ENCODE data around the gene BSND. TPM values are rescaled to one million over a fixed set of nuclear protein-coding genes. Genes with fewer than 3 reads are reported as not detected.

Gene BSND
- total and polyA plus RNA-seq, 2 experiments from 2014 or later: not detected

- H3K4me1 ChIP-seq (ENCODE audit: low read depth): no peaks in the 10 kb centered on the region
- H3K36me3 ChIP-seq: no peaks in the 10 kb centered on the region
- DNase-seq (ENCODE audit: low read depth in 1 of 2, low spot score in 1 of 2): no peak
- TF ChIP-seq CTCF (IDR thresholded peaks at IDR 0.05; ENCODE audit: low read depth, low read length): no peak
- peaks cover 63% of the 10 kb centered on the region for H3K27me3 ChIP-seq
- no peak overlapping the region for H3K27ac ChIP-seq
- no peak overlapping the region for H3K4me3 ChIP-seq
- H3K9me3 ChIP-seq (ENCODE audit: low read depth): no peaks in the 10 kb centered on the region
These were observed 19.3 kb upstream of the BSND start for GRCh38 chr1:54979327-54979891.

GRCh38 chr1:54980046-54980527 is 18.6 kb upstream of the BSND start:
- peaks cover 66% of the 10 kb centered on the region for H3K27me3 ChIP-seq
- no peaks in the 10 kb centered on the region for H3K4me1 ChIP-seq (ENCODE audit: low read depth)
- H3K4me3 ChIP-seq: peak overlapping the region; percentile 26
- no peak for DNase-seq (ENCODE audit: low read depth in 1 of 2, low spot score in 1 of 2)
- no peaks in the 10 kb centered on the region for H3K36me3 ChIP-seq
- no peak overlapping the region for H3K27ac ChIP-seq
- H3K9me3 ChIP-seq (ENCODE audit: low read depth): no peaks in the 10 kb centered on the region
- TF ChIP-seq CTCF (IDR thresholded peaks at IDR 0.05; ENCODE audit: low read depth, low read length): no peak

- Histone ChIP-seq H3K27ac (no peak within 1 kb of the TSS), H3K36me3 (no peaks in the 10 kb centered on the region), H3K4me1 (ENCODE audit: low read depth) (no peaks in the 10 kb centered on the region), H3K4me3 (peak within 1 kb of the TSS; percentile 26), H3K27me3 (peaks cover 66% of the 10 kb centered on the region), H3K9me3 (ENCODE audit: low read depth) (no peaks in the 10 kb centered on the region)
- no peak for TF ChIP-seq CTCF (IDR thresholded peaks at IDR 0.05; ENCODE audit: low read depth, low read length)
- peak in 1 of 2 donors; percentile 45 for DNase-seq (ENCODE audit: low read depth in 1 of 2, low spot score in 1 of 2)
These were observed 18.0 kb upstream of the BSND start, which contains the start of gene TMEM61 for GRCh38 chr1:54980528-54981241. Gene TMEM61 (plus strand): TSS chr1:54980628. CDS start chr1:54981066, 438 bp downstream.

GRCh38 chr1:54981466-54981865 is 17.3 kb upstream of the BSND start:
- H3K36me3 ChIP-seq: no peaks in the 10 kb centered on the region
- no peak overlapping the region for H3K27ac ChIP-seq
- no peak for DNase-seq (ENCODE audit: low read depth in 1 of 2, low spot score in 1 of 2)
- H3K4me3 ChIP-seq: no peak overlapping the region
- H3K9me3 ChIP-seq (ENCODE audit: low read depth): no peaks in the 10 kb centered on the region
- H3K27me3 ChIP-seq: peaks cover 66% of the 10 kb centered on the region
- TF ChIP-seq CTCF (IDR thresholded peaks at IDR 0.05; ENCODE audit: low read depth, low read length): no peak
- no peaks in the 10 kb centered on the region for H3K4me1 ChIP-seq (ENCODE audit: low read depth)

- H3K4me1 ChIP-seq (ENCODE audit: low read depth): no peaks in the 10 kb centered on the region
- no peak for TF ChIP-seq CTCF (IDR thresholded peaks at IDR 0.05; ENCODE audit: low read depth, low read length)
- no peak for DNase-seq (ENCODE audit: low read depth in 1 of 2, low spot score in 1 of 2)
- no peak overlapping the region for H3K27ac ChIP-seq
- H3K27me3 ChIP-seq: peaks cover 66% of the 10 kb centered on the region
- no peaks in the 10 kb centered on the region for H3K36me3 ChIP-seq
- H3K9me3 ChIP-seq (ENCODE audit: low read depth): no peaks in the 10 kb centered on the region
- no peak overlapping the region for H3K4me3 ChIP-seq
These were observed 16.0 kb upstream of the BSND start for GRCh38 chr1:54982739-54983138.
